ENCODE data around the gene SPAG17.

GRCh38 chr1:118042501-118042900 is 142.5 kb downstream of the SPAG17 start:
- TF ChIP-seq CTCF (IDR thresholded peaks at IDR 0.05) = no peak
- no peak for TF ChIP-seq EZH2 (IDR thresholded peaks at IDR 0.05; ENCODE audit: borderline replicate concordance, insufficient read depth, low read depth, low read length, poor library complexity, severe bottlenecking)

Measured in B cell (primary cell).